SK-N-SH treated with all-trans-retinoic acid at 6 μM for 48 hours (cell line): ENCODE measurements around the gene MLIP.

Experiments
- ATAC-seq: fragments of 200-7000 bp; cut with Tn5 transposase; 3 replicates; pipeline ENCODE4 v1.9.1; 2020; ENCODE audit warnings: mild to moderate bottlenecking, moderate library complexity
- ARNTL ChIP-seq: fragments of 450-650 bp; formaldehyde crosslinking; IDR thresholded peaks from 2 replicates; pipeline ENCODE4 v1.5.0; 2020; ENCODE audit warnings: low read depth, mild to moderate bottlenecking, moderate library complexity, borderline replicate concordance
- BACH2 ChIP-seq: fragments of 250-450 bp; sonication (Bioruptor Pico); IDR thresholded peaks from 2 replicates; pipeline ENCODE4 v1.9.0; 2021; ENCODE audit warnings: mild to moderate bottlenecking, borderline replicate concordance
- CSRNP3 ChIP-seq: fragments of 250-450 bp; sonication (Bioruptor Pico); IDR thresholded peaks from 2 replicates; pipeline ENCODE4 v1.5.1; 2021; ENCODE audit warnings: mild to moderate bottlenecking, moderate library complexity
- ESRRG ChIP-seq: fragments of 250-450 bp; sonication (Bioruptor Pico); IDR thresholded peaks from 2 replicates; pipeline ENCODE4 v1.6.1; 2021; ENCODE audit warnings: mild to moderate bottlenecking
- GLIS3 ChIP-seq: fragments of 250-450 bp; sonication (Bioruptor Pico); IDR thresholded peaks from 2 replicates; pipeline ENCODE4 v1.5.0; 2020; ENCODE audit warnings: mild to moderate bottlenecking, moderate library complexity
- OSR1 ChIP-seq: fragments of 250-450 bp; sonication (Bioruptor Pico); IDR thresholded peaks from 2 replicates; pipeline ENCODE4 v1.8.0; 2022; ENCODE audit warnings: moderate library complexity, mild to moderate bottlenecking, inconsistent platforms
- POU6F1 ChIP-seq: fragments of 250-450 bp; sonication (Bioruptor Pico); IDR thresholded peaks from 2 replicates; pipeline ENCODE4 v1.8.0; 2021; ENCODE audit warnings: low read depth, mild to moderate bottlenecking, moderate library complexity, borderline replicate concordance
- PPARA ChIP-seq: fragments of 250-450 bp; sonication (Bioruptor Pico); IDR thresholded peaks from 2 replicates; pipeline ENCODE4 v1.5.0; 2020; ENCODE audit warnings: mild to moderate bottlenecking, borderline replicate concordance
- SNAI2 ChIP-seq: fragments of 250-450 bp; sonication (Bioruptor Pico); IDR thresholded peaks from 2 replicates; pipeline ENCODE4 v1.5.0; 2020; ENCODE audit warnings: mild to moderate bottlenecking, moderate library complexity
- TCF4 ChIP-seq: fragments of 250-450 bp; sonication (Bioruptor Pico); IDR thresholded peaks from 2 replicates; pipeline ENCODE4 v1.8.0; 2021; ENCODE audit warnings: mild to moderate bottlenecking, moderate library complexity, borderline replicate concordance
- TOX ChIP-seq: fragments of 250-450 bp; sonication (Bioruptor Pico); IDR thresholded peaks from 2 replicates; pipeline ENCODE4 v1.8.0; 2021; ENCODE audit warnings: mild to moderate bottlenecking, moderate library complexity, borderline replicate concordance
- ZC3H10 ChIP-seq: fragments of 250-450 bp; sonication (Bioruptor Pico); IDR thresholded peaks from 2 replicates; pipeline ENCODE4 v1.5.1; 2021; ENCODE audit warnings: mild to moderate bottlenecking, moderate library complexity
- ZFP30 ChIP-seq: fragments of 450-650 bp; formaldehyde crosslinking; IDR thresholded peaks from 2 replicates; pipeline ENCODE4 v1.5.0; 2022; ENCODE audit warnings: mild to moderate bottlenecking, moderate library complexity
- ZNF70 ChIP-seq: fragments of 450-650 bp; formaldehyde crosslinking; IDR thresholded peaks from 2 replicates; pipeline ENCODE4 v1.5.0; 2020; ENCODE audit warnings: mild to moderate bottlenecking, moderate library complexity
- ZNF8 ChIP-seq: fragments of 450-650 bp; formaldehyde crosslinking; IDR thresholded peaks from 2 replicates; pipeline ENCODE4 v1.5.0; 2020; ENCODE audit warnings: mild to moderate bottlenecking, moderate library complexity
- TF ChIP-seq, protein P1 (sequence below): fragments of 250-450 bp; sonication (Bioruptor Pico); IDR thresholded peaks from 2 replicates; pipeline ENCODE4 v1.5.0; 2020; ENCODE audit warnings: mild to moderate bottlenecking, moderate library complexity
- TF ChIP-seq, protein P2 (sequence below): fragments of 250-450 bp; sonication (Bioruptor Pico); IDR thresholded peaks from 2 replicates; pipeline ENCODE4 v1.5.1; 2020; ENCODE audit warnings: low read depth, mild to moderate bottlenecking, moderate library complexity
- TF ChIP-seq, protein P3 (sequence below): fragments of 250-450 bp; sonication (Bioruptor Pico); IDR thresholded peaks from 2 replicates; pipeline ENCODE4 v1.8.0; 2020; ENCODE audit warnings: mild to moderate bottlenecking, moderate library complexity, borderline replicate concordance

The MLIP gene

GRCh38 chr6:54289426-54289825, 178.2 kb downstream of the MLIP start:
- TF ChIP-seq ESRRG (no peak), ZNF8 (CRISPR knock-in tag) (no peak), PPARA (no peak), BACH2 (no peak), CSRNP3 (no peak)
- TF ChIP-seq, protein P1, sequence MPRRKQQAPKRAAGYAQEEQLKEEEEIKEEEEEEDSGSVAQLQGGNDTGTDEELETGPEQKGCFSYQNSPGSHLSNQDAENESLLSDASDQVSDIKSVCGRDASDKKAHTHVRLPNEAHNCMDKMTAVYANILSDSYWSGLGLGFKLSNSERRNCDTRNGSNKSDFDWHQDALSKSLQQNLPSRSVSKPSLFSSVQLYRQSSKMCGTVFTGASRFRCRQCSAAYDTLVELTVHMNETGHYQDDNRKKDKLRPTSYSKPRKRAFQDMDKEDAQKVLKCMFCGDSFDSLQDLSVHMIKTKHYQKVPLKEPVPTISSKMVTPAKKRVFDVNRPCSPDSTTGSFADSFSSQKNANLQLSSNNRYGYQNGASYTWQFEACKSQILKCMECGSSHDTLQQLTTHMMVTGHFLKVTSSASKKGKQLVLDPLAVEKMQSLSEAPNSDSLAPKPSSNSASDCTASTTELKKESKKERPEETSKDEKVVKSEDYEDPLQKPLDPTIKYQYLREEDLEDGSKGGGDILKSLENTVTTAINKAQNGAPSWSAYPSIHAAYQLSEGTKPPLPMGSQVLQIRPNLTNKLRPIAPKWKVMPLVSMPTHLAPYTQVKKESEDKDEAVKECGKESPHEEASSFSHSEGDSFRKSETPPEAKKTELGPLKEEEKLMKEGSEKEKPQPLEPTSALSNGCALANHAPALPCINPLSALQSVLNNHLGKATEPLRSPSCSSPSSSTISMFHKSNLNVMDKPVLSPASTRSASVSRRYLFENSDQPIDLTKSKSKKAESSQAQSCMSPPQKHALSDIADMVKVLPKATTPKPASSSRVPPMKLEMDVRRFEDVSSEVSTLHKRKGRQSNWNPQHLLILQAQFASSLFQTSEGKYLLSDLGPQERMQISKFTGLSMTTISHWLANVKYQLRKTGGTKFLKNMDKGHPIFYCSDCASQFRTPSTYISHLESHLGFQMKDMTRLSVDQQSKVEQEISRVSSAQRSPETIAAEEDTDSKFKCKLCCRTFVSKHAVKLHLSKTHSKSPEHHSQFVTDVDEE (CRISPR knock-in tag), result no peak
- TF ChIP-seq, all 23 proteins: peak for 0
- no peak for ATAC-seq

DNA sequence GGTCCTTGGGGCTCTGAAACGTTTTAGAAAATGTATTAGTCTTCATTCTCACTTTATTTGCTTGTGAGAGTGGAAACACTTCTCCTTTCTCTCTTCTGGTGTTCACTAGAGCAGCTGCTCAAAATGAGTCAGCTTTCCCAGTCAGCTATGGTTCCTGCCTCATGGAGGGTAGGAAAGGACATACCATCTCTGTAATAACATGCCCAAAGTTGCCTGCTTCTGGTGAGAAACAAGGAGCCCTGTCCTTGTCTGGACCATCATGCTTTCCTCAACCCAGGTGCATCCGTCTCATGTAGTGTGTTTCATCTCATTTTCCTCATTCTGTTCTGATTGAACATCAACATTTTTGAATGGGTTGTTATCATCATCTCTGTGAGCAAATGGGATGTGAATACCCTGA, 179.9 kb downstream of the MLIP start:
- peak; percentile 63 for ATAC-seq
- TF ChIP-seq, protein P2, sequence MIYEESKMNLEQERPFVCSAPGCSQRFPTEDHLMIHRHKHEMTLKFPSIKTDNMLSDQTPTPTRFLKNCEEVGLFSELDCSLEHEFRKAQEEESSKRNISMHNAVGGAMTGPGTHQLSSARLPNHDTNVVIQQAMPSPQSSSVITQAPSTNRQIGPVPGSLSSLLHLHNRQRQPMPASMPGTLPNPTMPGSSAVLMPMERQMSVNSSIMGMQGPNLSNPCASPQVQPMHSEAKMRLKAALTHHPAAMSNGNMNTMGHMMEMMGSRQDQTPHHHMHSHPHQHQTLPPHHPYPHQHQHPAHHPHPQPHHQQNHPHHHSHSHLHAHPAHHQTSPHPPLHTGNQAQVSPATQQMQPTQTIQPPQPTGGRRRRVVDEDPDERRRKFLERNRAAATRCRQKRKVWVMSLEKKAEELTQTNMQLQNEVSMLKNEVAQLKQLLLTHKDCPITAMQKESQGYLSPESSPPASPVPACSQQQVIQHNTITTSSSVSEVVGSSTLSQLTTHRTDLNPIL (CRISPR knock-in tag), result no peak
- TF ChIP-seq ZNF70 (CRISPR knock-in tag), result no peak
- TF ChIP-seq ZNF8 (CRISPR knock-in tag), result no peak
- TF ChIP-seq ARNTL (CRISPR knock-in tag), result no peak
- TF ChIP-seq POU6F1, result no peak

- peak; percentile 7; the same call in 1 of the 3 replicates for ATAC-seq
- 0 out of 2 replicates have a peak, but pooled peaks have one; percentile 15 for TF ChIP-seq TOX (CRISPR knock-in tag)
- TF ChIP-seq OSR1 (CRISPR knock-in tag), result no peak
Measured at GRCh38 chr6:54291738-54292137, 180.5 kb downstream of the MLIP start.

DNA sequence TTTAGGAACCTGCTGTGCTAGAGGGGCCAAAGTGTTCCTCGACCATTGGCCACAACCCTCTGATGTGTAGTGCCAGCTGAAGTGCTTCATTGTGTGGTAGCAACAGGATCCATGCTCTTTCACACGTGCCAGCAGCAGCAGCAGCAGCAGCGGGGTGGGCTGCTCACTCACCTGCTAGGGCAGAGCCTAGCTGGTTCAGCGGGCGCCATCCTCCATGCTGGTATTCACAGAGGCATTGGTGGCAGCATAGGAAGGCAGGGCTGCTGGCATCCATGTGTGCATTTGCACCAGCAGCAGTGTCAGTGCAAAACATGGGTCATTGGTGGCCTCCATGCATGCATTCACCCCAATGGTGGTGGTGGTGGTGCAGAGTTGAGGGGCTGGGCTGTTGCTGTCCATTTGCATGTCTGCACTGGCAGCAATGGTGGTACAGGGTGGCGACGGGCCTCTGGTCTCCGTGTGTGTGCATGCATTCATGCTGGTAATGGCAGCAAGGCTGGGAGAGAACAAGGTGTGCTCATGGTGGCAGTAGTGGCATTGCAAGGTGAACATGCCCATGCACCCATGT, 183.8 kb downstream of the MLIP start:
- ATAC-seq, result no peak
- TF ChIP-seq ESRRG (no peak), PPARA (no peak), ZC3H10 (CRISPR knock-in tag) (no peak), CSRNP3 (no peak), ZNF70 (CRISPR knock-in tag) (no peak), TOX (CRISPR knock-in tag) (no peak), BACH2 (no peak), ARNTL (CRISPR knock-in tag) (no peak), TCF4 (CRISPR knock-in tag) (no peak), ZFP30 (CRISPR knock-in tag) (no peak), GLIS3 (CRISPR knock-in tag) (no peak), SNAI2 (no peak)
- TF ChIP-seq, protein P3, sequence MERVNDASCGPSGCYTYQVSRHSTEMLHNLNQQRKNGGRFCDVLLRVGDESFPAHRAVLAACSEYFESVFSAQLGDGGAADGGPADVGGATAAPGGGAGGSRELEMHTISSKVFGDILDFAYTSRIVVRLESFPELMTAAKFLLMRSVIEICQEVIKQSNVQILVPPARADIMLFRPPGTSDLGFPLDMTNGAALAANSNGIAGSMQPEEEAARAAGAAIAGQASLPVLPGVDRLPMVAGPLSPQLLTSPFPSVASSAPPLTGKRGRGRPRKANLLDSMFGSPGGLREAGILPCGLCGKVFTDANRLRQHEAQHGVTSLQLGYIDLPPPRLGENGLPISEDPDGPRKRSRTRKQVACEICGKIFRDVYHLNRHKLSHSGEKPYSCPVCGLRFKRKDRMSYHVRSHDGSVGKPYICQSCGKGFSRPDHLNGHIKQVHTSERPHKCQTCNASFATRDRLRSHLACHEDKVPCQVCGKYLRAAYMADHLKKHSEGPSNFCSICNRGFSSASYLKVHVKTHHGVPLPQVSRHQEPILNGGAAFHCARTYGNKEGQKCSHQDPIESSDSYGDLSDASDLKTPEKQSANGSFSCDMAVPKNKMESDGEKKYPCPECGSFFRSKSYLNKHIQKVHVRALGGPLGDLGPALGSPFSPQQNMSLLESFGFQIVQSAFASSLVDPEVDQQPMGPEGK, result no peak
